Activated CD8-positive, alpha-beta T cell treated with anti-CD3 and anti-CD28 coated beads for 36 hours (primary cell): ENCODE results near the gene S1PR4. TPM values are rescaled to one million over a fixed set of nuclear protein-coding genes. Genes with fewer than 3 reads are reported as not detected.
"Not testable (repeated sequence)": the region's sequence is repeated elsewhere in the genome, so short reads cannot be mapped to it uniquely, and the experiment has no call there.

Source experiments
- ATAC-seq: fragments of 200-7000 bp; cut with Tn5 transposase; one replicate; pipeline ENCODE4 v1.10.0; 2021; ENCODE audit warnings: mild to moderate bottlenecking, moderate library complexity
- CTCF ChIA-PET: fragments of 350-600 bp; sonication (Branson Sonifier 250); formaldehyde crosslinking; loops from one replicate; lab custom pipeline; 2021; ENCODE audit warnings: antibody characterized with exemption; lab: Charles Lee
- POLR2A ChIA-PET: fragments of 350-600 bp; sonication (Branson Sonifier 250); formaldehyde crosslinking; loops from one replicate; lab custom pipeline; 2021; ENCODE audit warnings: antibody characterized with exemption; lab: Charles Lee
- DNase-seq: peaks from one replicate; pipeline ENCODE4 v3.0.0-alpha.2; 2020
- H3K27ac Mint-ChIP-seq: one replicate; pipeline ENCODE4 v1.8.0; 2021; ENCODE audit warnings: mild to moderate bottlenecking, mixed read lengths
- H3K27me3 Mint-ChIP-seq: one replicate; pipeline ENCODE4 v1.8.0; 2021; ENCODE audit warnings: mixed read lengths
- H3K36me3 Mint-ChIP-seq: one replicate; pipeline ENCODE4 v1.8.0; 2021; ENCODE audit warnings: low read depth, mixed read lengths
- H3K4me1 Mint-ChIP-seq: one replicate; pipeline ENCODE4 v1.8.0; 2021; ENCODE audit warnings: low read depth, mixed read lengths
- H3K4me3 Mint-ChIP-seq: one replicate; pipeline ENCODE4 v1.8.0; 2021; ENCODE audit warnings: mild to moderate bottlenecking, moderate library complexity, mixed read lengths
- H3K9me3 Mint-ChIP-seq: one replicate; pipeline ENCODE4 v1.8.0; 2021; ENCODE audit warnings: mixed read lengths
- intact Hi-C: fragments of 100-400 bp; cut with micrococcal nuclease; formaldehyde crosslinking; loops from one replicate; pipeline ENCODE4 v1.10.0; 2022
- total RNA-seq, 2 experiments: library from RNA; stranded (reverse); gene quantifications; one replicate each; pipeline ENCODE4 v1.2.3, GENCODE V29; 2021
- TF ChIP-seq, protein P1 (sequence below): fragments of 200-600 bp; IDR thresholded peaks from one replicate; pipeline ENCODE4 v1.8.0; 2022; ENCODE audit warnings: antibody characterized with exemption, mild to moderate bottlenecking

S1PR4 gene
- total RNA-seq, 2 experiments from 2014 or later, result 48.5 to 51.9 TPM

DNA sequence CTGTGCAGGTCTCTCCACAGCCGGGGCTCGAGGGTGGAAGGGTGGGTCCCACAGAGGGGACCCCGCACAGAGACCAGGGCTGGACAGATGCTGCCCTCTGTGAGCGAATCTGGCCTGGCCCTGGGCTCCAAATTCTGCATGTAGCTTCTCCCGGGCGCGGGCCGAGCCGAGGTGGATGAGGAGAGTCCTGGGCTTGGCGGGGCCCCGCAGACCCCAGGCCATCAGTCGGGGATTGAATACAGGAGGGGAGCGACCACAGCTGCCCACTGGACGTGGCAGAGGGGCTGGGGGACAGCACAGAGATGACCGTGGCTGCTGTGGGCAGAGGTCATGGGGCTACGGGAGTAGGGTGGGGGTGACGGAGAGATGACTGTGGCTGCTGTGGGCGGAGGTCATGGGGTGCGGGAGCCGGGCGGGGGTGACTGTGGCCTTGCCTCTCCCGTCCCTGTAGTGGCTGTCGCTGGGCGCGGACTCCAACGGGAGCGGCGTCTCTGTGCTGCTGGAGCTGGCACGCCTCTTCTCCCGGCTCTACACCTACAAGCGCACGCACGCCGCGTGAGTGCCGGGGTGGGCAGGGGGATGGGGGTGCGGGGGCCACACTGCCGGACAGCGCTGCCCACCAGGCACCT lies 22.6 kb downstream of the S1PR4 start:
- H3K27ac Mint-ChIP-seq, result no peak overlapping the region
- intact Hi-C loops, result no loop called here
- CTCF ChIA-PET, result no interaction called here
- H3K36me3 Mint-ChIP-seq, result peaks cover 4% of the 10 kb centered on the region
- no peak overlapping the region for H3K4me3 Mint-ChIP-seq
- TF ChIP-seq, protein P1, sequence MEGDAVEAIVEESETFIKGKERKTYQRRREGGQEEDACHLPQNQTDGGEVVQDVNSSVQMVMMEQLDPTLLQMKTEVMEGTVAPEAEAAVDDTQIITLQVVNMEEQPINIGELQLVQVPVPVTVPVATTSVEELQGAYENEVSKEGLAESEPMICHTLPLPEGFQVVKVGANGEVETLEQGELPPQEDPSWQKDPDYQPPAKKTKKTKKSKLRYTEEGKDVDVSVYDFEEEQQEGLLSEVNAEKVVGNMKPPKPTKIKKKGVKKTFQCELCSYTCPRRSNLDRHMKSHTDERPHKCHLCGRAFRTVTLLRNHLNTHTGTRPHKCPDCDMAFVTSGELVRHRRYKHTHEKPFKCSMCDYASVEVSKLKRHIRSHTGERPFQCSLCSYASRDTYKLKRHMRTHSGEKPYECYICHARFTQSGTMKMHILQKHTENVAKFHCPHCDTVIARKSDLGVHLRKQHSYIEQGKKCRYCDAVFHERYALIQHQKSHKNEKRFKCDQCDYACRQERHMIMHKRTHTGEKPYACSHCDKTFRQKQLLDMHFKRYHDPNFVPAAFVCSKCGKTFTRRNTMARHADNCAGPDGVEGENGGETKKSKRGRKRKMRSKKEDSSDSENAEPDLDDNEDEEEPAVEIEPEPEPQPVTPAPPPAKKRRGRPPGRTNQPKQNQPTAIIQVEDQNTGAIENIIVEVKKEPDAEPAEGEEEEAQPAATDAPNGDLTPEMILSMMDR, result no peak
- no peak for DNase-seq
- ATAC-seq, result no peak
- H3K4me1 Mint-ChIP-seq, result no peaks in the 10 kb centered on the region
- POLR2A ChIA-PET, result interaction anchor here (1.0 kb wide), 2 partner anchors 10 to 29 kb away, joined by 3 read pairs; no protein-coding TSS in a partner anchor
- no peaks in the 10 kb centered on the region for H3K27me3 Mint-ChIP-seq
- no peaks in the 10 kb centered on the region for H3K9me3 Mint-ChIP-seq

DNA sequence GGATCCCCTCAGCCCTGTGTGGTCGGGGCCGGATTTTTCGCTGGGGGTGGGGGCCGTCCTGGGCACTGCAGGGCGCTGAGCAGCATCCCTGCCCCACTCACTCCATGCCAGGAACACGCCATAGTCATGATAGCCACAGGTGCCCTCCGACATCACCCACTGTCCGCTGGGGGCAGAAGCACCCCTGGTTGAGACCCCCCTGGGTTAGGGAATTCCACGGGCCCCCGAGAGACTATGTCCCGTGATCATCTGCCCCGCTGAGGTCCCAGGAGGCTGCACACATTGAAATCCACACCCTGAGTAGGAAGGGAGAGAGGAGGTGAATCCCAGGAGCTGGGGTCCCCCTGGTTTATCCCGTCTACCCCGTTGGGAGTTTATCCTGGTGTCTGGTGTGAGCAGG lies 23.3 kb downstream of the S1PR4 start:
- H3K4me3 Mint-ChIP-seq, result no peak overlapping the region
- H3K9me3 Mint-ChIP-seq, result no peaks in the 10 kb centered on the region
- no peaks in the 10 kb centered on the region for H3K27me3 Mint-ChIP-seq
- intact Hi-C loops, result no loop called here
- ATAC-seq (no peak), DNase-seq (no peak)
- CTCF ChIA-PET, result no interaction called here
- POLR2A ChIA-PET, result no interaction called here
- TF ChIP-seq, protein P1, result no peak
- peaks cover 4% of the 10 kb centered on the region for H3K36me3 Mint-ChIP-seq
- no peak overlapping the region for H3K27ac Mint-ChIP-seq
- no peaks in the 10 kb centered on the region for H3K4me1 Mint-ChIP-seq

DNA sequence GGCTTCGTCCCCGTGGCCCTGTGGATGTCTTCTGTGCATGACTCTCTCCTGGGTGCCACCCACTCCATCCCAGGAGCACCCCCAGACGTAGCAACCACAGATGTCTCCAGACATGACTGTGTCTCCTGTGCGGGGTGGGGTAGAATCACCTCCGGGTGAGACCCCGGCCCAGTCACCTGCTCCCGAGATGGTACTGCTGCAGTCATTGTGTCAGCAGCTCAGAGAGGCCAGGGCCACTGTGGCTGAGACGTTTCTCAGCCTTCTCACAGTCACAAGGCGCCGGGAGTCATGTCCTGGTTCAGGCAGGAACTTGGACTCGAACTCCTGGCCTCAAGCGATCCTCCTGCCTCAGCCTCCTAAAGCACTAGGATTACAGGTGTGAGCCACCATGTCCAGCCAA lies 23.8 kb downstream of the S1PR4 start:
- peaks cover 4% of the 10 kb centered on the region for H3K36me3 Mint-ChIP-seq
- no peak for DNase-seq
- no peaks in the 10 kb centered on the region for H3K4me1 Mint-ChIP-seq
- ChIA-PET CTCF (no interaction called here), POLR2A (no interaction called here)
- H3K27me3 Mint-ChIP-seq, result no peaks in the 10 kb centered on the region
- H3K4me3 Mint-ChIP-seq, result no peak overlapping the region
- no peak for ATAC-seq
- intact Hi-C loops, result no loop called here
- no peaks in the 10 kb centered on the region for H3K9me3 Mint-ChIP-seq
- no peak overlapping the region for H3K27ac Mint-ChIP-seq
- TF ChIP-seq, protein P1, result no peak

DNA sequence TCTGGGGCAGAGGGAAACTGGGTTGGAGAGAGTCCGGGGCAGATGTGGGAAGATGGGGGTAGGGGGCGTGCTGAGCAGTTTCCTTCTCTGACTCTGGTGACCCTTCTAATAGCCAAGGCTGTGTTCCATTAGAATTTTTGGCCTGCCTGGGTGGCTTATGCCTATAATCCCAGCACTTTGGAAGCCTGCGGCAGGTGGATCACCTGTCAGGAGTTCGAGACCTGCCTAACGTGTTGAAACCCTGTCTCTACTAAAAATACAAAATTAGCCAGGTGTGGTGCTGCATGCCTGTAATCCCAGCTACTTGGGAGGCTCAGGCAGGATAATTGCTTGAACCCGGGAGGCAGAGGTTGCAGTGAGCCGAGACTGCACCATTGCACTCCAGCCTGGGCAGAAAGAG lies 24.3 kb downstream of the S1PR4 start:
- intact Hi-C loops, DNase-seq, H3K27me3 Mint-ChIP-seq, H3K4me3 Mint-ChIP-seq, H3K4me1 Mint-ChIP-seq, H3K36me3 Mint-ChIP-seq, H3K9me3 Mint-ChIP-seq, H3K27ac Mint-ChIP-seq, ATAC-seq, CTCF ChIA-PET: not testable (repeated sequence)
- POLR2A ChIA-PET, result interaction anchor here (0.9 kb wide), 1 partner anchor 13 kb away, joined by 3 read pairs; no protein-coding TSS in a partner anchor

DNA sequence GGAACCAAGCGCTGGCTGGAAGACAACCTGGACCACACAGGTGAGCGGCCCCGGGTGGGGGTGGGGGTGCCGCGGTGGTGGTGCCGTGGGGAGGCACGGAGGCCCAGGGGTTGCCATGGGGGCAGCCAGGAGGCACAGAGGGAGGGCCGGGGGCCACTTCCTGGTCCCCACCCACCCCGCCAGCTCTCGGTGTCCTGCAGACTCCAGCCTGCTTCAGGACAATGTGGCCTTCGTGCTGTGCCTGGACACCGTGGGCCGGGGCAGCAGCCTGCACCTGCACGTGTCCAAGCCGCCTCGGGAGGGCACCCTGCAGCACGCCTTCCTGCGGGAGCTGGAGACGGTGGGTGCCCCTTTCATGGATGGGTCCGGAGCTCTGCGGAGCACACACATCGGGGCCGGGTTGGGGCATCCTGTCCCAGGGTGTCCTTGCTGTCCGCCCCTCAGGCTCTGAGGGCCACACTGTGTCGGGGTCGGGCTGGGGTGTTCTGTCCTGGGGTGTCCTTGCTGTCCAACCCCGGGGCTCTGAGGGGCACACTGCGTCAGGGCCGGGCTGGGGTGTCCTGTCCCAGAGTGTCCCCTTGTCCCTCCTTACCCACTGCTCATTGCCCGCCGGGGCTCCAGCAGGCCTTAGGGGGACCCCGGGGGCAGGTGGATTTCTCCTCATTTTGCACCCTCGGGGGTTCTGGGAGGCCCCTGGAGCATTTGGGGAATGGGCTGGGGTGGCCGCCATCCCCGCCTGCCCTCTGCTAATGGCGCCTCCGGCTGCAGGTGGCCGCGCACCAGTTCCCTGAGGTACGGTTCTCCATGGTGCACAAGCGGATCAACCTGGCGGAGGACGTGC lies 25.5 kb downstream of the S1PR4 start:
- ChIA-PET POLR2A (interaction anchor here (0.9 kb wide), 1 partner anchor 14 kb away, joined by 3 read pairs; no protein-coding TSS in a partner anchor), CTCF (no interaction called here)
- H3K27ac Mint-ChIP-seq, result no peak overlapping the region
- H3K36me3 Mint-ChIP-seq, result peaks cover 4% of the 10 kb centered on the region
- ATAC-seq (no peak), DNase-seq (no peak)
- TF ChIP-seq, protein P1, result no peak
- no peaks in the 10 kb centered on the region for H3K27me3 Mint-ChIP-seq
- H3K4me1 Mint-ChIP-seq, result no peaks in the 10 kb centered on the region
- H3K9me3 Mint-ChIP-seq, result no peaks in the 10 kb centered on the region
- no peak overlapping the region for H3K4me3 Mint-ChIP-seq
- intact Hi-C loops, result no loop called here
